HepG2 (cell line): Measurements from ENCODE around the gene CDT1. TPM values are rescaled to one million over a fixed set of nuclear protein-coding genes. Genes with fewer than 3 reads are reported as not detected.

Experiments
- BHLHE40 ChIP-seq: IDR thresholded peaks from 2 replicates; pipeline ENCODE4 v1.6.1; 2011; ENCODE audit warnings: low read length, improper control_type of control experiment
- FOXP4 ChIP-seq: sonication (generic); formaldehyde crosslinking; IDR thresholded peaks from 2 replicates; pipeline ENCODE4 v1.4.0; 2020; ENCODE audit warnings: missing genetic modification reagents
- GRHL1 ChIP-seq: sonication (generic); formaldehyde crosslinking; conservative IDR thresholded peaks from 2 replicates; pipeline ENCODE4 v1.8.0; 2022; ENCODE audit warnings: missing genetic modification reagents
- IRX3 ChIP-seq: sonication (generic); formaldehyde crosslinking; IDR thresholded peaks from 2 replicates; pipeline ENCODE4 v1.8.1; 2023; ENCODE audit warnings: mild to moderate bottlenecking, low read depth, missing genetic modification reagents, borderline replicate concordance
- KDM3A ChIP-seq: IDR thresholded peaks from 2 replicates; pipeline ENCODE4 v1.6.1; 2018; ENCODE audit warnings: low read depth, missing compliant biosample characterization
- NR2F2 ChIP-seq: IDR thresholded peaks from 2 replicates; pipeline ENCODE4 v1.6.1; 2012; ENCODE audit warnings: low read depth, inconsistent platforms, borderline replicate concordance
- POLR2G ChIP-seq: fragments of 200-400 bp; formaldehyde crosslinking; IDR thresholded peaks from 2 replicates; pipeline ENCODE4 v1.6.1; 2018; ENCODE audit warnings: mild to moderate bottlenecking, low read depth, low read length, moderate library complexity
- SAFB2 ChIP-seq: sonication (generic); formaldehyde crosslinking; IDR thresholded peaks from 2 replicates; pipeline ENCODE4 v1.5.1; 2020; ENCODE audit warnings: missing genetic modification reagents, low read depth, mild to moderate bottlenecking, borderline replicate concordance
- SP140L ChIP-seq: sonication (generic); formaldehyde crosslinking; IDR thresholded peaks from 2 replicates; pipeline ENCODE4 v1.4.0; 2020; ENCODE audit warnings: missing genetic modification reagents, borderline replicate concordance
- ZNF772 ChIP-seq: sonication (generic); formaldehyde crosslinking; IDR thresholded peaks from 2 replicates; pipeline ENCODE4 v1.5.0; 2020; ENCODE audit warnings: mild to moderate bottlenecking, missing genetic modification reagents
- ZNF800 ChIP-seq: sonication (generic); formaldehyde crosslinking; IDR thresholded peaks from 2 replicates; pipeline ENCODE4 v1.4.0; 2020; ENCODE audit warnings: missing genetic modification reagents
- polyA plus RNA-seq, 8 experiments: library from polyadenylated mRNA; depleted of rRNA in 3 of 8; stranded (reverse) in 7 of 8; unstranded in 1 of 8; fragments of >200 nt; fragmentation: Illumina TruSeq in 4 of 8; extraction: Trizol in 4 of 8; gene quantifications; 2 replicates each; pipeline versions ENCODE4 v1.2.1 to v1.2.3, GENCODE V29; 2011 to 2016; ENCODE audit warnings: low read depth in 4 of 8, missing spikeins in 1 of 8, mixed read lengths in 1 of 8; ENCODE audit not compliant: insufficient read depth in 1 of 8
- total RNA-seq, 5 experiments: library from RNA; depleted of rRNA; stranded (reverse); fragments of >200 nt; fragmentation: Illumina TruSeq; extraction: Trizol; gene quantifications; 2 replicates each; pipeline ENCODE4 v1.2.3, GENCODE V29; 2016; ENCODE audit warnings: low read depth in 1 of 5
- TF ChIP-seq, protein P1 (sequence below): sonication (generic); formaldehyde crosslinking; IDR thresholded peaks from 2 replicates; pipeline ENCODE4 v1.4.0; 2020; ENCODE audit warnings: missing genetic modification reagents
- TF ChIP-seq, protein P2 (sequence below): sonication (generic); formaldehyde crosslinking; IDR thresholded peaks from 2 replicates; pipeline ENCODE4 v1.4.0; 2020; ENCODE audit warnings: mild to moderate bottlenecking, missing genetic modification reagents

CDT1 gene
- total and polyA plus RNA-seq, 2 of the 13 experiments (the other 11 are each of a cell fraction or from before 2014, with no cell fraction given) = 23.1 to 23.8 TPM

- TF ChIP-seq SAFB2 (CRISPR knock-in tag) (0 out of 2 replicates have a peak, but pooled peaks have one; percentile 34), ZNF800 (no peak), KDM3A (CRISPR knock-in tag) (no peak), ZNF772 (CRISPR knock-in tag) (no peak), GRHL1 (CRISPR knock-in tag) (no peak), NR2F2 (no peak), IRX3 (no peak), FOXP4 (no peak), POLR2G (no peak), BHLHE40 (no peak; the same call in 1 of the 2 replicates), SP140L (CRISPR knock-in tag) (no peak)
- TF ChIP-seq, protein P1, sequence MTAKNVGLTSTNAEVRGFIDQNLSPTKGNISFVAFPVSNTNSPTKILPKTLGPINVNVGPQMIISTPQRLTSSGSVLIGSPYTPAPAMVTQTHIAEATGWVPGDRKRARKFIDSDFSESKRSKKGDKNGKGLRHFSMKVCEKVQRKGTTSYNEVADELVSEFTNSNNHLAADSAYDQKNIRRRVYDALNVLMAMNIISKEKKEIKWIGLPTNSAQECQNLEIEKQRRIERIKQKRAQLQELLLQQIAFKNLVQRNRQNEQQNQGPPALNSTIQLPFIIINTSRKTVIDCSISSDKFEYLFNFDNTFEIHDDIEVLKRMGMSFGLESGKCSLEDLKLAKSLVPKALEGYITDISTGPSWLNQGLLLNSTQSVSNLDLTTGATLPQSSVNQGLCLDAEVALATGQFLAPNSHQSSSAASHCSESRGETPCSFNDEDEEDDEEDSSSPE (CRISPR knock-in tag) = no peak
- TF ChIP-seq, protein P2, sequence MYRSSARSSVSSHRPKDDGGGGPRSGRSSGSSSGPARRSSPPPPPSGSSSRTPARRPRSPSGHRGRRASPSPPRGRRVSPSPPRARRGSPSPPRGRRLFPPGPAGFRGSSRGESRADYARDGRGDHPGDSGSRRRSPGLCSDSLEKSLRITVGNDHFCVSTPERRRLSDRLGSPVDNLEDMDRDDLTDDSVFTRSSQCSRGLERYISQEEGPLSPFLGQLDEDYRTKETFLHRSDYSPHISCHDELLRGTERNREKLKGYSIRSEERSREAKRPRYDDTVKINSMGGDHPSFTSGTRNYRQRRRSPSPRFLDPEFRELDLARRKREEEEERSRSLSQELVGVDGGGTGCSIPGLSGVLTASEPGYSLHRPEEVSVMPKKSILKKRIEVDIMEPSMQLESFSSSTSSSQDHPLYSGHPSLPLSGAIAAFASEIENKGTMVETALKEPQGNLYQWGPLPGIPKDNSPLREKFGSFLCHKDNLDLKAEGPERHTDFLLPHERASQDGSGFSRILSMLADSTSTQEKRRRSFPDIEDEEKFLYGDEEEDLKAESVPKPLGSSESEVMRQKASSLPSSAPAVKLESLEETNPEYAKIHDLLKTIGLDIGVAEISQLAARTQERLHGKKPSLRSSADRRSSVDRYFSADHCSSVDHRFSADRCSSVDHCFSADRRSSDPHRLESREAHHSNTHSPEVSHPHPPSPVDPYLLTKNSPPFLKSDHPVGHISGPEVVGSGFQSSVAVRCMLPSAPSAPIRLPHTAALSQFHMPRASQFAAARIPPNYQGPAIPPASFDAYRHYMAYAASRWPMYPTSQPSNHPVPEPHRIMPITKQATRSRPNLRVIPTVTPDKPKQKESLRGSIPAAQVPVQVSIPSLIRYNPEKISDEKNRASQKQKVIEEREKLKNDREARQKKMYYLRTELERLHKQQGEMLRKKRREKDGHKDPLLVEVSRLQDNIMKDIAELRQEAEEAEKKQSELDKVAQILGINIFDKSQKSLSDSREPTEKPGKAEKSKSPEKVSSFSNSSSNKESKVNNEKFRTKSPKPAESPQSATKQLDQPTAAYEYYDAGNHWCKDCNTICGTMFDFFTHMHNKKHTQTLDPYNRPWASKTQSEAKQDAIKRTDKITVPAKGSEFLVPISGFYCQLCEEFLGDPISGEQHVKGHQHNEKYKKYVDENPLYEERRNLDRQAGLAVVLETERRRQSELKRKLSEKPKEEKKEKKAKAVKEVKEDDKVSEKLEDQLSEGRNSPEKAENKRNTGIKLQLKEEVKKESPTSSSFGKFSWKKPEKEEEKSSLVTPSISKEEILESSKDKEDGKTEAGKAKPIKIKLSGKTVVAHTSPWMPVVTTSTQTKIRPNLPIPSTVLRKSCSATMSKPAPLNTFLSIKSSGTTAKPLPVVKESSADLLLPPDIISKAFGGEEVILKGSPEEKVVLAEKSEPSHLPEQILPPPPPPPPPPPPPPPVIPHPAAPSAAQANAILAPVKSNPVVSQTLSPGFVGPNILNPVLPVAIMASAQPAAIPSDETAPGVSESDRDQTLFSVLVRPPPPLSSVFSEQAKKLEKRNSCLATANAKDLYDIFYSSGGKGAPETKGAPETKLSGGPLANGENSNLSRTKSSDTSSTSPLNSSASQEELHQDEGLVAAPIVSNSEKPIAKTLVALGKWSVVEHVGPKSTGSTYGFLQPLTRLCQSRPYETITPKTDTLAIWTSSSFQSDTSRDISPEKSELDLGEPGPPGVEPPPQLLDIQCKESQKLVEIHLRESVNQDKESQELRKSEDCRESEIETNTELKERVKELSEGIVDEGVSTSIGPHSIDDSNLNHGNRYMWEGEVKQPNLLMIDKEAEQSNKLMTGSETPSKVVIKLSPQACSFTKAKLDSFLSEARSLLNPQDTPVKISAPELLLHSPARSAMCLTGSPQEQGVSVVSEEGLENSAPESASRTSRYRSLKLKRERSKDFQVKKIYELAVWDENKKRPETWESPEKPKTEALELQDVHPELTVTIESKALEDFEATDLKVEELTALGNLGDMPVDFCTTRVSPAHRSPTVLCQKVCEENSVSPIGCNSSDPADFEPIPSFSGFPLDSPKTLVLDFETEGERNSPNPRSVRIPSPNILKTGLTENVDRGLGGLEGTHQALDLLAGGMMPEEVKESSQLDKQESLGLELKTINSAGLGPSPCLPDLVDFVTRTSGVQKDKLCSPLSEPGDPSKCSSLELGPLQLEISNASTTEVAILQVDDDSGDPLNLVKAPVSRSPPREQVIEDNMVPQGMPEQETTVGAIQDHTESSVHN = no peak
Observed at GRCh38 chr16:88815901-88816589, 12.5 kb downstream of the CDT1 start (continued).
